Right lobe of liver (tissue), 4 donors: ENCODE measurements around the gene SPAG16.

Experiments used
- CTCF ChIP-seq, 4 donors: fragments of 200-600 bp in 3 of 4; fragments of 450-650 bp in 1 of 4; IDR thresholded peaks; one replicate each; pipeline versions ENCODE4 v1.5.1 to v1.8.0; 2016 to 2022; ENCODE audit warnings: antibody characterized with exemption in 4 of 4, mild to moderate bottlenecking in 2 of 4
- POLR2A ChIP-seq: fragments of 450-650 bp; IDR thresholded peaks from one replicate; pipeline ENCODE4 v1.6.1; 2017; ENCODE audit warnings: antibody characterized with exemption, mild to moderate bottlenecking
- donor health status: DM: no; HTN: no; CAD: no.
- donor health status: DM: no; HTN: no; CAD: no.
- donor health status: DM: no; HTN: yes; CAD: no.

GRCh38 chr2:214051585-214051984, 767.3 kb downstream of the SPAG16 start:
- no peak for TF ChIP-seq CTCF (IDR thresholded peaks at IDR 0.05)
- TF ChIP-seq POLR2A, result no peak
